BE2C (cell line): ENCODE measurements around the gene SHOX.

Experiments
- DNase-seq: peaks from one replicate; pipeline ENCODE4 v3.0.0-alpha.2; 2020
- H3K27me3 ChIP-seq: fragments of 250-450 bp; sonication (Bioruptor Pico); 2 replicates; pipeline ENCODE4 v1.5.1; 2020; ENCODE audit warnings: mild to moderate bottlenecking
- H3K36me3 ChIP-seq: fragments of 250-450 bp; sonication (Bioruptor Pico); 2 replicates; pipeline ENCODE4 v1.5.1; 2020; ENCODE audit warnings: mild to moderate bottlenecking
- H3K4me1 ChIP-seq: fragments of 250-450 bp; sonication (Bioruptor Pico); 2 replicates; pipeline ENCODE4 v1.5.1; 2020
- H3K4me3 ChIP-seq: 2 replicates; pipeline ENCODE4 v1.5.1; 2011; ENCODE audit warnings: low read depth, low read length
- H3K9me3 ChIP-seq: fragments of 250-450 bp; sonication (Bioruptor Pico); 2 replicates; pipeline ENCODE4 v1.5.1; 2020
- CTCF ChIP-seq: IDR thresholded peaks from 2 replicates; pipeline ENCODE4 v1.5.1; 2012; ENCODE audit warnings: mild to moderate bottlenecking, low read depth, low read length

SHOX gene

DNA sequence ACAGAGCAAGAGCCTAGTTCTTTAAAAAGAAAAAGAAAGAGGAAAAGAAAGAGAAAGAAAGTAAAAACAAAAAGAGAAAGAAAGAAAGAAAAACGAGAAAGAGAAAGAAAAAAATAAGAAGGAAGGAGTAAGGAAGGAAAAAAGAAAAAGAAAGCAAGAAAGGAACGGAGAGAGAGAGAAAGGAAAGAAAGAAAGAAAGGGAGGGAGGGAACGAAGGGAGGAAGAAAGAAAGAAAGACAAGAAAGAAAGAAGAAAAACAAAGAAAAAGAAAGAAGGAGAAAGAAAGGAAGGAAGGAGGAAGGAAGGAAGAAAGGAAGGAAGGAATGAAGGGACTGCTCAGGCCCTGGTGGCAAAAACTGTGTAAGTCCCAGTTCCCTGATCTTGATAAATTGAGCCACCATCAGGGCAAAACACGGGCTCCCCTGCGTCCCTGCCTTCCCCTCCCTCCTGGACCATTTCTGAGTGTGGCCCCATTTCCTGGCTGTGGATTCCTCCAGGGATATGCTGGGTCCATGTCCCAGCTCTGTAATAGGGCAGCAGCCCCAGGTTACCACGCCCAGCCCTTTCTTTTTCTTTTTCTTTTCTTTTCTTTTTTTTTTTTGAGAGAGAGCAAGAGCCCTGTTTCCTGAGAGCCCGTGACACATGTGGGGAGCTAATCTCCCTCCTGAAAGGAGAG lies 44.8 kb downstream of the SHOX start:
- Histone ChIP-seq H3K36me3 (no peaks in the 10 kb centered on the region), H3K4me3 (no peak overlapping the region), H3K4me1 (no peaks in the 10 kb centered on the region), H3K9me3 (no peaks in the 10 kb centered on the region), H3K27me3 (no peaks in the 10 kb centered on the region)
- no peak for TF ChIP-seq CTCF
- DNase-seq = no peak

- no peak for DNase-seq
- Histone ChIP-seq H3K27me3 (no peaks in the 10 kb centered on the region), H3K36me3 (no peaks in the 10 kb centered on the region), H3K9me3 (no peaks in the 10 kb centered on the region), H3K4me3 (no peak overlapping the region), H3K4me1 (no peaks in the 10 kb centered on the region)
- no peak for TF ChIP-seq CTCF
Observed at GRCh38 chrX:675955-676295, 45.3 kb downstream of the SHOX start.

- H3K4me3 ChIP-seq = no peak overlapping the region
- no peaks in the 10 kb centered on the region for H3K9me3 ChIP-seq
- no peak for TF ChIP-seq CTCF
- DNase-seq = no peak
- no peaks in the 10 kb centered on the region for H3K36me3 ChIP-seq
- H3K27me3 ChIP-seq = no peaks in the 10 kb centered on the region
- H3K4me1 ChIP-seq = no peaks in the 10 kb centered on the region
Observed at GRCh38 chrX:677376-677775, 46.8 kb downstream of the SHOX start.

DNA sequence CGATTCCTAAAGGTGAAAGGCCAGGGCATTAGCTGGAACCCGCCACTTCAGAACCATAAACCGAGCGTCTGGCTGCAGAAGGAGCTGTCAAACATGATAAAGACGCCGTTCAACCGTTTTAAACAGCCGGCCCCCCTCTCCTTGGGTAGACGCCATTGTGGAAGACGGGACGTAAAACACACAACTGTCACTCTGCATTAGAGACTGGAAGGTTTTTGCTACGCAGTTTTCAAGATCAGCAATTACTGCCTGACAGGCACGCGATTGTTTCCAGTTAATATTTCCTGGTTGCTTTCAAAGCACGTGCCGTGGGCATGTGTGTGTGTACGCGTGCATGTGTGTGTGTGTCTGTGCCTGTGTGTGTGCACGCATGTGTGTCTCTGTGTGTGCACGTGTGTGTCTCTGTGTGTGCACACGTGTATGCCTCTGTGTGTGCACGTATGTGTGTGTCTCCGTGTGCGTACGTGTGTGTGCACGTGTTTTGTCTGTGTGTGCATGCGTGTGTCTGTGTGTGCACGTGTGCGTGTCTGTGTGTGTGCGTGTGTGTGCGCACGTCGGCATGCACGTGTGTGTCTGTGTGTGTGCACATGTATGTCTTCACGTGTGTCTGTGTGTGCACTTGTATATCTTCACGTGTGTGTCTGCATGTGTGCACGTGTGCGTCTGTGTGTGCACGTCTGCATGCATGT lies 48.8 kb downstream of the SHOX start:
- Histone ChIP-seq H3K4me3 (no peak overlapping the region), H3K4me1 (no peaks in the 10 kb centered on the region), H3K36me3 (no peaks in the 10 kb centered on the region), H3K27me3 (no peaks in the 10 kb centered on the region), H3K9me3 (no peaks in the 10 kb centered on the region)
- TF ChIP-seq CTCF = no peak
- no peak for DNase-seq

- TF ChIP-seq CTCF = no peak
- no peaks in the 10 kb centered on the region for H3K36me3 ChIP-seq
- H3K4me3 ChIP-seq = no peak overlapping the region
- DNase-seq = no peak
- H3K9me3 ChIP-seq = no peaks in the 10 kb centered on the region
- H3K4me1 ChIP-seq = no peaks in the 10 kb centered on the region
- H3K27me3 ChIP-seq = no peaks in the 10 kb centered on the region
Observed at GRCh38 chrX:680062-680461, 49.5 kb downstream of the SHOX start.

- no peaks in the 10 kb centered on the region for H3K27me3 ChIP-seq
- no peaks in the 10 kb centered on the region for H3K9me3 ChIP-seq
- no peak for TF ChIP-seq CTCF
- H3K36me3 ChIP-seq = no peaks in the 10 kb centered on the region
- DNase-seq = no peak
- no peaks in the 10 kb centered on the region for H3K4me1 ChIP-seq
- no peak overlapping the region for H3K4me3 ChIP-seq
Observed at GRCh38 chrX:681989-682388, 51.4 kb downstream of the SHOX start.
